ENCODE results near the gene NOXRED1.
A peak's percentile ranks its signal among the peaks of the same experiment; 100 is the strongest.
"Not testable (repeated sequence)": the region's sequence is repeated elsewhere in the genome, so short reads cannot be mapped to it uniquely, and the experiment has no call there.

Gene NOXRED1

GRCh38 chr14:77423423-77423822 is at the start of gene NOXRED1:
NOXRED1 (minus strand) TSS chr14:77423523; CDS start chr14:77422889, 634 bp downstream.
- DNase-seq (ENCODE audit: low spot score) = no peak

GRCh38 chr14:77470224-77470870 is 47.0 kb upstream of the NOXRED1 start:
- DNase-seq (ENCODE audit: low spot score) = no peak

DNA sequence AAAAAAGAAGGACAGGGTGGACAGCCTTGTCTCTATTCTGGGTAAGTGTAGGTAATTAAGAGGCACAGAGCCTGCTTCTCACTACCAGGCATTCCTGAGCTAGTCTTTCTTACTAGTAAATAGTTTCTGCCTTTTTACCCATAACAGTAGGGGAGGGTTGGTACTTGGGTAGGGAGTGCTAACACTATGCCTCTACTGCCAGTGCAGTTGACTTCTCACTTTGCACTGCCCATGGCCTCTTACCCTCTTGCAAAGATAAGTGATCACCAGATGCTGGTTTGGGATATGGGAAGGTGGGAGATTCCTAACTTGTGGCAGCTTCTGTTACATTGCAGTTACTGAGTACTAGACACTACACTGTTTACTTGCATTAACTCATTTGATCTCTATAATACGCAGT is 46.2 kb upstream of the NOXRED1 start:
- DNase-seq (ENCODE audit: low spot score) = no peak

- no peak for DNase-seq (ENCODE audit: low spot score)
These were observed 45.8 kb upstream of the NOXRED1 start for GRCh38 chr14:77469067-77469505.

- no peak for DNase-seq (ENCODE audit: low spot score)
These were observed 44.5 kb upstream of the NOXRED1 start for GRCh38 chr14:77467801-77468200.

GRCh38 chr14:77459072-77459723 is 35.9 kb upstream of the NOXRED1 start:
- DNase-seq (ENCODE audit: low spot score) = peak; percentile 64

GRCh38 chr14:77458249-77458950 is 35.1 kb upstream of the NOXRED1 start:
- peak; percentile 13 for DNase-seq (ENCODE audit: low spot score)

DNA sequence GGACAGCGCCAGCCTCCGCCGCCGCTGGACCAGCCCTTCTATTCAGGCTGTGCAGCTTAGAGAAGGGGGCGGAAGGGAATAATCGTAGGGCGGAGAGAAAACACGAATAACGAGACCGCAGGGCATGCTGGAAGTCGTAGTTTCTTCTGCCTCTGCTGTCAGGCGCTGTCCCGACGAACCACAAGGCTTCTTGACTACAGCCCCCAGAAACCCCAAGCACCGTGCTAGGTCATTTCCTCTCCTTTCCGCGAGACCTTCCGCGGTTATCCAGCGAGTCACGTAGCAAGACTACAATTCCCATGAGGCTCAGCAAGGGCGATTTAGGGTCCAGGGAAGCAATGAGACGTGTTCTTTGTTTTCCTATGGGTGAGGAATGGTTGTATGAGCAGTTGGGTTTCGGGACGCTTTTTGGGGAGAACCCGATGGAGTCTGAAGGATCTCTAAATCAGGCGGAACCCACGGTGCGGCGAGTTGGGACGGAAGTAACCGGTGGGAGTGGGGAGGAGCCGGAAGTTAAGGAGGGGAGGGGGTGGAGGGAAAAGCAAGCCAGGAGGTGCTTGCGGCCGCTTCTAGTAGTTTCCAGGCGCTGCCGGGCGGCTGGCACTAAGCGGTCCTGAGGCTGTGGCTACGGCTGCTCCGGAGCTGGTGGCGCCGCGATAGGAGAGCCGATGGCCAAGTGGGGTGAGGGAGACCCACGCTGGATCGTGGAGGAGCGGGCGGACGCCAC is 34.4 kb upstream of the NOXRED1 start, which contains the start of the genes AHSA1 and VIPAS39:
TSS of gene AHSA1 (plus strand) at position 572 of the 727 bp plus-strand sequence. CDS start at position 669, 97 bp downstream.
TSS of gene VIPAS39 (minus strand) at position 80 of the 727 bp plus-strand sequence. CDS start 3,499 bp downstream, outside the sequence.
- peak; percentile 96 for DNase-seq (ENCODE audit: low spot score)

- no peak for DNase-seq (ENCODE audit: low spot score)
These were observed 33.8 kb upstream of the NOXRED1 start for GRCh38 chr14:77457115-77457521.

GRCh38 chr14:77455966-77456640 is 32.8 kb upstream of the NOXRED1 start:
- no peak for DNase-seq (ENCODE audit: low spot score)

DNA sequence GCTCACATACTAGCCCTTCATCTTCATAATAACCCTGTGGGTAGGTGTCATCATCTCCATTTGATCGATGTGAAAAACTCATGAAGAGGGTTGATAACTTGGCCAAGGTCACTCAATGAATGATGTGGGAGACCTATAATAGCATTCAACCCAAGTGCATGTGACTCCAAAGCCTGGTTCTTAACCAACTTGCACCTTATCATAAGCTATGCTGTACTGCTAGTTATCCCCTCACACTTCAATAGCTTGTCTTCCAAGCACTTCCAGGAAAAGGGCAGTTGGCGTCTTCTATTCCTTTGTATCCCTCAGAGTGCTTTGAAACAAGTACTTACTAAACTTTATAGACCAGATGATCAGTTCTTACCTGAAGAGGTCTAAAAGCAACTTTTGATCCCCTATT is 18.9 kb upstream of the NOXRED1 start:
- DNase-seq (ENCODE audit: low spot score) = no peak

- no peak for DNase-seq (ENCODE audit: low spot score)
These were observed 16.5 kb upstream of the NOXRED1 start for GRCh38 chr14:77439861-77440260.

GRCh38 chr14:77438596-77438995 is 15.3 kb upstream of the NOXRED1 start:
- no peak for DNase-seq (ENCODE audit: low spot score)

- no peak for DNase-seq (ENCODE audit: low spot score)
These were observed 12.7 kb upstream of the NOXRED1 start for GRCh38 chr14:77436042-77436441.

- DNase-seq (ENCODE audit: low spot score) = no peak
These were observed 3.1 kb upstream of the NOXRED1 start for GRCh38 chr14:77426396-77426795.

- no peak for DNase-seq (ENCODE audit: low spot score)
These were observed 1.5 kb upstream of the NOXRED1 start for GRCh38 chr14:77424862-77425261.

DNA sequence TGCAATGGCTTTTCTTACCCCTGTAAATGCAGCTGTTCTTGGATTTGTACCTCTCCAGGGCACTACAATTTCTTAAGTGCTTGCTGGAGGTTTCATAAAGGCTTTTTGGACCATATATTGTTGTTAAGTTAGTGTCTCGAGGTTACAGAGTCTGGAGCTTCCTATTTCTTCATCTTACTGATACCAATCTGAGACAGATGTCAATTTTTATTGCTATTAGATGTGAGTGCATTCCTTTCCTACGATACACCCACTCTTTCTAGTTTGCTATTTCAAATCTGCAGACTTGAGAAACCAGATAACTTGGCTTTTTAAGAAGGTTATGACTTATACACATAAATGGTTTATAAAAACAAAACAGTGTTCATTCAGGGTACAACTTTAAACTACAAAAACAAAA is 2.1 kb downstream of the NOXRED1 start:
- DNase-seq (ENCODE audit: low spot score) = no peak

DNA sequence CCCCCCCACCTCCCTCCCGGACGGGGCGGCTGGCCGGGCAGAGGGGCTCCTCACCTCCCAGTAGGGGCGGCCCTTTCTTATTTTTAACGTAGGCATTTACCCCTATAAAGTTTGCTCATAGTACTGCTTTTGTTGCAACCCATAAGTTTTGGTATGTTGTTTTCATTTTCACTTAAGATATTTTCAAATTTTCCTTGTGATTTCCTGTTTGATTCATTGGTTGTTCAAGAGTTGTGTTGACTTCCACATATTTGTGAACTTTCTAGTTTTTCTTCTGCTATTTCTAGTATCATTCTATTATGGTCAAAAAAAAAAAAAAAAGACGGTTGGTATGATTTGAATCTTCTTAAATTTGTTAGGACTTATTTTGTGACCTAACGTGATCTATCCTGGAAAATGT is 6.5 kb downstream of the NOXRED1 start:
- DNase-seq (ENCODE audit: low spot score) = no peak

DNA sequence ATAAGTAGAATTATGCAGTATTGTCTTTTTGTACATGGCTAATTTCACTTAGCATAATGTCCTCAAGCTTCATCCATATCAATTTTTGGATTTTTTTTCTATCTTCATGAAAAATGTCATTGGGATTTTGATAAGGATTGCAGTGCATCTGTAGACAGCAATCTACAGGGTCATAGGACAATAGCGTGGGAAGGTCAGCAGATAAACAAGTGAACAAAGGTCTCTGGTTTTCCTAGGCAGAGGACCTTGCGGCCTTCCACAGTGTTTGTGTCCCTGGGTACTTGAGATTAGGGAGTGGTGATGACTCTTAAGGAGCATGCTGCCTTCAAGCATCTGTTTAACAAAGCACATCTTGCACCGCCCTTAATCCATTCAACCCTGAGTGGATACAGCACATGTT is 7.2 kb downstream of the NOXRED1 start:
- not testable (repeated sequence) for DNase-seq (ENCODE audit: low spot score)

- DNase-seq (ENCODE audit: low spot score) = not testable (repeated sequence)
These were observed 7.8 kb downstream of the NOXRED1 start for GRCh38 chr14:77415403-77416030.

DNA sequence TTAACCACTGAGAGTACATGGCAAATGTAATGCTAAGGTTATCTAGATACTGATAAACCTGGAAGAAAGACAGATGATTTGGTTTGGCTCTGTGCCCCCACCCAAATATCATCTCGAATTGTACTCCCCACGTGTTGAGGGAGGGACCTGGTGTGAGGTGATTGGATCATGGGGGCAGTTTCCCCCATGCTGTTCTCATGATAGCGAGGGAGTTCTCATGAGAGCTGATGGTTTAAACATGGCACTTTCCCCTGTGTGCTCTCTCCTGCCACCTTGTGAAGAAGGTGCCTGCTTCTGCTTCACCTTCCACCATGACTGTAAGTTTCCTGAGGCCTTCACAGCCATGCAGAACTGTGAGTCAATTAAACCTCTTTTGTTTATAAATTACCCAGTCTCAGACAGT is 14.2 kb downstream of the NOXRED1 start:
- no peak for DNase-seq (ENCODE audit: low spot score)

All from CD4-positive, alpha-beta T cell treated with Interleukin-2 at 100 ng/mL for 4 hours (primary cell).